Camera-type eye (tissue), 1 donor: Measurements from ENCODE around the gene MAGEB4. TPM values are rescaled to one million over a fixed set of nuclear protein-coding genes. Genes with fewer than 3 reads are reported as not detected.

Source experiments
- total RNA-seq: library from RNA; depleted of rRNA; stranded (reverse); fragments of >200 nt; gene quantifications from one replicate; pipeline ENCODE4 v1.2.3, GENCODE V29; 2014

Gene MAGEB4, protein sequence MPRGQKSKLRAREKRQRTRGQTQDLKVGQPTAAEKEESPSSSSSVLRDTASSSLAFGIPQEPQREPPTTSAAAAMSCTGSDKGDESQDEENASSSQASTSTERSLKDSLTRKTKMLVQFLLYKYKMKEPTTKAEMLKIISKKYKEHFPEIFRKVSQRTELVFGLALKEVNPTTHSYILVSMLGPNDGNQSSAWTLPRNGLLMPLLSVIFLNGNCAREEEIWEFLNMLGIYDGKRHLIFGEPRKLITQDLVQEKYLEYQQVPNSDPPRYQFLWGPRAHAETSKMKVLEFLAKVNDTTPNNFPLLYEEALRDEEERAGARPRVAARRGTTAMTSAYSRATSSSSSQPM
- total RNA-seq, result not detected

DNA sequence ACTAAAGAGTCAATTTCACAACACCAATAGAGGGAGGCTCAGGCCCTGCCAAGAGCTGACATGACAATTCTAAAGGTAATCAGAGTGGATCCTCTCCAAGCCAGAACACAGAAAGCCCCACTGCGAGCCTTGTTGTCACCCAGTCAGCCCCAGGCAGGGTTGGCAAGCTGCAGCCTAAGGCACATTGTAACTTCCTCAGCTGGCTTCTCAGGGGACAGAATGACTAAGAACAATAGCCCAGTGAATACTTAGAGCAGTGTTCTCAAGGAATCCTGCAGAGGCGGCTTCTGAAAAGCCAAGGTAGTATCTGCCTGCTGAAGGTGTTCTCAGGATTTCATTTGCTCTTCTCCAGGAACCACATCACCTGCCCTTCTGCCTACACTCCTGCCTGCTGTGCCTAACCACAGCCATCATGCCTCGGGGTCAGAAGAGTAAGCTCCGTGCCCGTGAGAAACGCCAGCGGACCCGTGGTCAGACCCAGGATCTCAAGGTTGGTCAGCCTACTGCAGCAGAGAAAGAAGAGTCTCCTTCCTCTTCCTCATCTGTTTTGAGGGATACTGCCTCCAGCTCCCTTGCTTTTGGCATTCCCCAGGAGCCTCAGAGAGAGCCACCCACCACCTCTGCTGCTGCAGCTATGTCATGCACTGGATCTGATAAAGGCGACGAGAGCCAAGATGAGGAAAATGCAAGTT, at the start of gene MAGEB4:
Gene MAGEB4 (plus strand): TSS at position 277 of the 692 bp plus-strand sequence. CDS start 136 bp downstream, at position 413.

DNA sequence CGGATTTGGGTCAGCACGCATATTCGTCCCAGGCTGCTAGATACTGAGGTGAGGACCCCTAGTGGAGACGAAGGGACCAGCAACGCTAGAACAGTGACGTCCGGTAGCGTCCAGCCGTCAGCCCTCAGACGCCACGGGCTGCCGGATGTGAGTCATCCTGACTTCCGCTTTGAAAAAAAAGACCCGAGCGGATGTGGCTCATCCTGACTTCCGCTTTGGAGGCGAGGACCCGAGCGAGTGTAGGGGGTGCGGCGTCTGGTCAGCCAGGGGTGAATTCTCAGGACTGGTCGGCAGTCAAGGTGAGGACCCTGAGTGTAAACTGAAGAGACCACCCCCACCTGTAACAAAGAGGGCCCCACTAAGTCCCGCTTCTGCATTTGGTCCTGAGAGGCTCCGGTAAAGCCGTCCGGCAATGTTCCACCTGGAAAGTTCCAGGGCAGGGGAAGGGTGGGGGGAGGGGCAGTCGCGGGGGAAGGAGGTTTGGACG, 26.4 kb upstream of the MAGEB4 start, which contains the start of gene MAGEB2:
Gene MAGEB2 (plus strand): TSS at position 207 of the 487 bp plus-strand sequence. CDS start 3,018 bp downstream, outside the sequence.

DNA sequence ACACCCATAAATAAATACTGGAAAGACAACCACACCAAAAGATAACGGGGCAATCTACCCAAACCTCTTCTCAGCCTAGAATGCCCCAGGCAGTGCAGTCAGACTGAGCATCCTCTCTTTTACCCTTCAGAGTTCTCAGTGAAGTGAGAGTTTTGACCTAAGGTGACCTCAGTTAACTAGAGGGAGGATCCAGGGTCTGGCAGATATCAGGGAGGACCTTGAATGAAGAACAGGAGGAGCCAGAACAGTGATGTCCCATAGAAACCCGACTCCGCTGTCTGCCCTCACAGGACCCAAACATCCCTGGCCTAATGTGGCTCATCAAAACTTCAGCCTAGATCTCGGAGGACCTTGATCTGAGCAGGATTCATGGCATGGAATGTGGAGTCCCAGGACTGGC, 11.4 kb upstream of the MAGEB4 start, which contains the start of gene MAGEB3:
Gene MAGEB3 (plus strand): TSS at position 263 of the 400 bp plus-strand sequence. CDS start 5,268 bp downstream, outside the sequence.

DNA sequence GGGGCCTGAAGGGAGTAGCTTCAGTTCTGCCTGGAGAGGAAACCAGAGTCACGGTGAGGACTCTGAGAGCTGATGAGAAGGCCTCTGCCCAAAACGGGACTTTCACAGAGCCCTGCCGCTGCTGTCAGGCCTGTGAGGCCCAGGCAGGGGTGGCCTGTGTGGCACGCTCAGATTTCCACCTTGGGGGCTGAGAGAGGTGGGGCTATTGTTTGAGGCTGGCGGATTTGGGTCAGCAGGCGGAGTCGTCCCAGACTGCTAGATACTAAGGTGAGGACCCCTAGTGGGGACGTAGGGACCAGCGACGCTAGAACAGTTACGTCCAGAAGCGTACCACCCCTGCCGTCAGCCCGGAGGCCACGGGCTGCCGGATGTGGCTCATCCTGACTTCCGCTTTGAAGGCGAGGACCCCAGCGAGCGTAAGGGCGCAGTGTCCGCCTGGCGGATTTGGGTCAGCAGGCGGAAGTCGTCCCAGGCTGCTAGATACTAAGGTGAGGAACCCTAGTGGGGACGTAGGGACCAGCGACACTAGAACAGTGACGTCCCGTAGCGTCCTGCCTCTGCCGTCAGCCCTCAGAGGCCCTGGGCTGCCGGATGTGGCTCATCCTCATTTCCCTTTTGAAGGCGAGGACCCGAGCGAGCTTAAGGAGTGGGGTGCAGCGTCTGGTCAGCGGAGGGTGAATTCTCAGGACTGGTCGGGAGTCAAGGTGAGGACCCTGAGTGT, 5.1 kb downstream of the MAGEB4 start, which contains the start of gene MAGEB1:
Gene MAGEB1 (plus strand): TSS at position 378 of the 721 bp plus-strand sequence. CDS start 3,348 bp downstream, outside the sequence.

Other genes starting within 250 kb of the MAGEB4 start
- gene MAGEB2, start 26.4 kb upstream of the MAGEB4 start, total RNA-seq, result not detected
- gene MAGEB3, start 11.3 kb upstream of the MAGEB4 start, total RNA-seq, result not detected
- not detected for gene MAGEB1, start 5.1 kb downstream of the MAGEB4 start, total RNA-seq
- not detected for gene NR0B1, start 67.4 kb downstream of the MAGEB4 start, total RNA-seq